Stomach (tissue), 4 donors: ENCODE measurements around the gene CYP4V2.

Experiments used
- CTCF ChIP-seq, 7 experiments: fragments of 450-650 bp in 4 of 7; fragments of 200-600 bp in 3 of 7; sonication (generic) in 3 of 7; IDR thresholded peaks; one replicate each; pipeline ENCODE4 v1.5.1; 2016 to 2019; ENCODE audit warnings: antibody characterized with exemption in 7 of 7, control low read depth in 2 of 7, mild to moderate bottlenecking in 1 of 7
- EP300 ChIP-seq: sonication (generic); formaldehyde crosslinking; IDR thresholded peaks from one replicate; pipeline ENCODE4 v1.6.1; 2017; ENCODE audit warnings: antibody characterized with exemption
- POLR2A ChIP-seq, 4 donors: fragments of 450-650 bp; IDR thresholded peaks; one replicate each; pipeline ENCODE4 v1.6.1; 2016; ENCODE audit warnings: antibody characterized with exemption in 4 of 4, control low read depth in 2 of 4, mild to moderate bottlenecking in 1 of 4, moderate library complexity in 1 of 4
- POLR2AphosphoS5 ChIP-seq, 3 donors: sonication (generic); formaldehyde crosslinking; IDR thresholded peaks; one replicate each; pipeline ENCODE4 v1.6.1; 2016; ENCODE audit warnings: antibody characterized with exemption in 3 of 3

- TF ChIP-seq CTCF (IDR thresholded peaks at IDR 0.05) (no peak), POLR2A (IDR thresholded peaks at IDR 0.05) (no peak), POLR2AphosphoS5 (IDR thresholded peaks at IDR 0.05) (no peak), EP300 (no peak)
Observed at GRCh38 chr4:186189656-186190055, 1.7 kb upstream of the CYP4V2 start.
